Kidney glomerular epithelial cell (primary cell): ENCODE results near the gene GDF9.
"Not testable (repeated sequence)": the region's sequence is repeated elsewhere in the genome, so short reads cannot be mapped to it uniquely, and the experiment has no call there.

Source experiments
- DNase-seq: peaks from one replicate; lab custom pipeline; 2025; lab: John Stamatoyannopoulos, UW

Gene GDF9

GRCh38 chr5:132872788-132873118, 6.5 kb upstream of the GDF9 start:
- no peak for DNase-seq

GRCh38 chr5:132871459-132872284, 5.4 kb upstream of the GDF9 start:
- no peak for DNase-seq

GRCh38 chr5:132870801-132871200, 4.5 kb upstream of the GDF9 start:
- no peak for DNase-seq

- DNase-seq: no peak
Observed at GRCh38 chr5:132868754-132869153, 2.5 kb upstream of the GDF9 start.

- no peak for DNase-seq
Observed at GRCh38 chr5:132867046-132867451, 780 bp upstream of the GDF9 start.

GRCh38 chr5:132865668-132866341, 464 bp downstream of the GDF9 start:
- no peak for DNase-seq

GRCh38 chr5:132860742-132861141, 5.5 kb downstream of the GDF9 start:
- DNase-seq: no peak

- no peak for DNase-seq
Observed at GRCh38 chr5:132859889-132860437, 6.3 kb downstream of the GDF9 start.

GRCh38 chr5:132856011-132856410, 10.3 kb downstream of the GDF9 start:
- DNase-seq: no peak

- not testable (repeated sequence) for DNase-seq
Observed at GRCh38 chr5:132854992-132855391, 11.3 kb downstream of the GDF9 start.

GRCh38 chr5:132854301-132854700, 12.0 kb downstream of the GDF9 start:
- no peak for DNase-seq

- DNase-seq: no peak
Observed at GRCh38 chr5:132853790-132854189, 12.5 kb downstream of the GDF9 start.

- DNase-seq: no peak
Observed at GRCh38 chr5:132853323-132853722, 12.9 kb downstream of the GDF9 start.

GRCh38 chr5:132850066-132850465, 16.2 kb downstream of the GDF9 start:
- DNase-seq: no peak

- DNase-seq: no peak
Observed at GRCh38 chr5:132849347-132849746, 16.9 kb downstream of the GDF9 start.

GRCh38 chr5:132848270-132848669, 18.0 kb downstream of the GDF9 start:
- no peak for DNase-seq

GRCh38 chr5:132841305-132841704, 25.0 kb downstream of the GDF9 start:
- no peak for DNase-seq

GRCh38 chr5:132840896-132841295, 25.4 kb downstream of the GDF9 start:
- DNase-seq: no peak

- no peak for DNase-seq
Observed at GRCh38 chr5:132840313-132840712, 26.0 kb downstream of the GDF9 start.

- DNase-seq: peak; percentile 63
Observed at GRCh38 chr5:132839426-132840301, 26.6 kb downstream of the GDF9 start.

GRCh38 chr5:132838516-132839282, 27.6 kb downstream of the GDF9 start:
- no peak for DNase-seq

- DNase-seq: no peak
Observed at GRCh38 chr5:132837868-132838267, 28.4 kb downstream of the GDF9 start.
